KBM-7 (cell line): ENCODE results near the gene SLITRK6.

Source experiments
- DNase-seq: peaks from one replicate; pipeline ENCODE4 v3.0.0-alpha.2; 2015
- in situ Hi-C: fragments of 300-500 bp; cut with MboI; formaldehyde crosslinking; loops from 2 replicates; pipeline ENCODE4 v1.14.3; 2020; ENCODE audit warnings: low sequenced_read_pairs, low pct_unique_long_range_greater_than_20kb, mixed read lengths

The SLITRK6 gene, protein sequence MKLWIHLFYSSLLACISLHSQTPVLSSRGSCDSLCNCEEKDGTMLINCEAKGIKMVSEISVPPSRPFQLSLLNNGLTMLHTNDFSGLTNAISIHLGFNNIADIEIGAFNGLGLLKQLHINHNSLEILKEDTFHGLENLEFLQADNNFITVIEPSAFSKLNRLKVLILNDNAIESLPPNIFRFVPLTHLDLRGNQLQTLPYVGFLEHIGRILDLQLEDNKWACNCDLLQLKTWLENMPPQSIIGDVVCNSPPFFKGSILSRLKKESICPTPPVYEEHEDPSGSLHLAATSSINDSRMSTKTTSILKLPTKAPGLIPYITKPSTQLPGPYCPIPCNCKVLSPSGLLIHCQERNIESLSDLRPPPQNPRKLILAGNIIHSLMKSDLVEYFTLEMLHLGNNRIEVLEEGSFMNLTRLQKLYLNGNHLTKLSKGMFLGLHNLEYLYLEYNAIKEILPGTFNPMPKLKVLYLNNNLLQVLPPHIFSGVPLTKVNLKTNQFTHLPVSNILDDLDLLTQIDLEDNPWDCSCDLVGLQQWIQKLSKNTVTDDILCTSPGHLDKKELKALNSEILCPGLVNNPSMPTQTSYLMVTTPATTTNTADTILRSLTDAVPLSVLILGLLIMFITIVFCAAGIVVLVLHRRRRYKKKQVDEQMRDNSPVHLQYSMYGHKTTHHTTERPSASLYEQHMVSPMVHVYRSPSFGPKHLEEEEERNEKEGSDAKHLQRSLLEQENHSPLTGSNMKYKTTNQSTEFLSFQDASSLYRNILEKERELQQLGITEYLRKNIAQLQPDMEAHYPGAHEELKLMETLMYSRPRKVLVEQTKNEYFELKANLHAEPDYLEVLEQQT

DNA sequence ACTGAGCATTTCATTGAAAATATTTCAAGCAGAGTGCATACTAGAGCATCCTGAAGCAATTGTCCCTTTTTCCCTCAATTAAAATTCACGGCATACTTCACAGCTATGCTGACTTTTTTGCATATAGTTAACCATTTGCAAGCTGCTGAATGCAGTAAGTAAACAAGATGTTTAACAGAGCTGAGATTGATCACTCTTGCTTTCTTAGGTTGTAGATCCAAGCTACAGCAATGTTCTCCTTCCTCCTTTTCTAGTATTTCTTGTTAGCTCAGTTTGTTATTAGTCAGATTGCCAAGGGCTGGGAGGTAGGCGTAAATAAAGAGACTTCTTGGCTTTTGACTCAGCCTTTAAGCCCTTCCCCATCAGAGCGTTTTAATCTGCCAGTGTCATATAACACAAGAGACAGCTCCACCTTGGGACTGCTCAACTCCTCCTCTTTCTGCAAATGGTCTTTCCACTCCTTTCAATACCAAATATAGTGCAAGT lies at the start of gene SLITRK6:
Gene SLITRK6, minus strand, starts transcription at position 323 of the 486 bp plus-strand sequence. CDS start 2,911 bp downstream, outside the sequence.
- in situ Hi-C loops, result no loop called here
- no peak for DNase-seq

DNA sequence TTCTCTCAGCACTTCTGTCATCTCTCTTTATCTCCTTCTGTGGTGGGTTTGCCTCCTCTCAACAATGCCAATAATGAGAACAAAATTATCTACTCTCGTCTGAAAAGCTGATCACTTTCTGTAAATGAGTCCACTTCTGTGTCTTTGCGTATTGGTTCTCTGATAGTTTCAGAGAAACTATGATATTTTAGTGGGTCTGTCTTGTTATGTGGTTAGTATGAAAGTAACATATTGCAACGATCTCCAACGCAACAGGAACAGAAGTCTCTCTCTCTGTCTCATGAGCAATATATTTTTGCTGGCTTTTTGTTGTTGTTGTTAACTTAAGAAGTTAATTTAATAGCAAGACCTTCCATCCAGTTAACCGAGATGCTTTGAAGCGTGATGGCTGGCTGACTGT lies 47.8 kb upstream of the SLITRK6 start:
- in situ Hi-C loops, result no loop called here

DNA sequence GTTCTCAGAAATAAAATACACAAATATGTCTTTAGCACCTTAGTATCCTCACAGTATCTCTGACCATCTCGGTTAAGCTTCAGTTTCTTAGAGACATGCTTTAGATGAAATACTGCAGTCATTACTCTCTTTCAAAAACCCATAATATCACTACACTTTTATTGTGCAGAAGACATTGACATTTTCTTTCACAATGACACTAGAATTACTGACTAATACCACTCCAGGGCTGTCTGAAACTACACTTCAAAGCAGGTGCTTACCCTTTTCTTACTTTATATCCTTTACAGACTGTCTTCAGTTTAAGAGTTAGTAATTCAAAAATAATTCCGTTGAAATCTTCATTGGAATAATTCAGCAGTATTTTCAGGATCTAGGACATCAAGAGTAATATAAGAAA lies 42.2 kb upstream of the SLITRK6 start:
- DNase-seq, result no peak
- in situ Hi-C loops, result no loop called here

More for the DNA sequence above, 47.8 kb upstream of the SLITRK6 start:
- DNase-seq, result no peak

DNA sequence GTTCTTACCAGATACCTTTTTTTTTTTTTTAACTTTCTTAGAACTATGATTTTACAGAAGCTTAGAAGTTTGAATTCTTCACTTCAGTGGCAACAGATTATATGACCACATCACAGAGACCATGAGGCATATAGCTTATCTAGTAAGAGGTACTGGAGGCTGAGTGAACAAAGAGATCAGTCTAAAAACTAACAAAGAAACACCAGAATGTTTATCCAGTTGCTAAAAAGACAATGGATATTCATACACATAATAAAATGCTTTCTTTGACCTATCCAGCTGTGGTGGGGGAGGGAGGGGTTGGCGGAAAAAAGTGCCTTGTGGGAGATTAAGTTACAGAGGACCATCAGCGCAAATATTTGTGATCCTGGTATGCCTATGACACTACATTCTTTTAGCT lies 34.7 kb upstream of the SLITRK6 start:
- no peak for DNase-seq
- in situ Hi-C loops, result no loop called here

DNA sequence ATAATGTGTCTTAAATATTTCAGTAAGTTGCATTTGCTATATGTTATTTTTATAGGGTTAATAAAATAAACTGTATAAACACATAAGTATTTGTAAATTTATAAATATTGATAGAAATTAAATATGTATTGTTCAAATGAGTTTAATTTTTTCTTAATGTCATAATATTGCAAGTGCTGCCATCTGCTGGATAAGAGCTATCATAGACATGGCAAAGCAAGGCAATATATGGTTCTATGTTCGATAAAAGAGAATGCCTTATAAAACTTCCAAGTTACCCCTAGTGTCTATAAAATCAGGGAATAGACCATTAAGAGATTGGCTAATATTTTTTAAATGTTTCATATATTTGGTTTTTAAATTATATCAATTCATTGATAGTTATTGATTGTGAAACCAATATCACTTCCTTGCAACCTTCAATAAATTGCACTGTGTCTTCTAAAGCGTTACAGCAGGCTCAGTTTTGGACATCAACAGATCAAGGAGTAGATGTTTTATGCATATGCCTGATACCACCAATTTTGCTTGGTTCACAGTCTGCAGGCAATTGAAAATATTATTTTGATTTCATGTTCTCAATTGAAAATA lies 29.0 kb upstream of the SLITRK6 start:
- DNase-seq, result no peak
- in situ Hi-C loops, result no loop called here

DNA sequence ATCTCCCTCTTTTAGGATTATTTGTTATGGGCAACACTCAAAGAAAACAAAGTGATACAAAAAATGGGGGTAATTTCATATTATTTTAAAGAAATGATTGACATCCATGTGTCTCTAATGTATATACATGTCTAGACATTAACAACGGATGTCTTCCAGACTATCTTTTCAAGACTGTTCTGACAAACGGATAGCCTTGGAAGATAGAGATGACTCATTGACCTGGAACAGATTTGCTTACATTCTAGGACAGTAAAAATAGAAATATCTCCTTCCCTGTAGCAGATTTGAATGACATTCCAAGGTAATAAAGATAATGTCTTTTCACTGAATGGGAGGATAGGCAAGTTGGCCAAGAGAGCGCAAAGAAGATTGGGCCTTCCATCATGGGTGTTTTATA lies 26.2 kb upstream of the SLITRK6 start:
- no peak for DNase-seq
- in situ Hi-C loops, result no loop called here

DNA sequence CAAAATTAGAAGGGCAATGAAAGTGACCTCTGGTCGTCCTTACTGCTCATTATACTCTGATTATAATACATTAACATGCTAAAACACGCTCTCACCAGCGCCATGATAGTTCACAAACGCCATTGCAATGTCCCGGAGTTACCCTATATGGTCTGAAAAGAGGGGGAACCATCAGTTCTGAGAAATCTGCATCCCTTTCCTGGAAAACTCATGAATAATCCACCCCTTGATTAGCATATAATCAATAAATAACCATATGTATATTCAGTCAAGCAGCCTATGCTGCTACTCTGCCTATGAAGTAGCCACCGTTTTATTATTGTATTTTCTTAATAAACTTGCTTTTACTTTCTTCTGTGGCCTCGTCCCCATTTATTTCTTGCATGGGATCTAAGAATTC lies 24.6 kb upstream of the SLITRK6 start:
- no peak for DNase-seq
- in situ Hi-C loops, result loop anchor here (25.0 kb wide), 1 partner anchor 912 kb away; no protein-coding TSS in a partner anchor

DNA sequence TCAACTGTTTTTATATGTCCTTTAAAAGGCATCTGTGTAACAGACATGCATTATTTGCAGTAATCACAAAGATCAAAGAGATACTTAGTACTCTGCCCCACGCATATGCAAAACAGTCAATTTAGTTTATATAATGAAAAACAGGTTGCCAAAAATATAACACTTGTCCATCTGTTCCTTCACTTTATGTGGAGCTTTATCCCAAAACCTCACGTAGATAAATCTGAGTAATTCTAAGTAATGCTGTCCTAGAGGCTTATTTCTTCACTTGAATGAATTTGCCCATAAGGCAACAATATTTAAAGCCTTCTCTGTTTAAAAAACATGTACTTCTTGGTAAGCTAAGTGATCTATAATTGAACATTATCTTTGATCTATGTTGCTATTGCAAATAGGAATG lies 20.3 kb upstream of the SLITRK6 start:
- no peak for DNase-seq

DNA sequence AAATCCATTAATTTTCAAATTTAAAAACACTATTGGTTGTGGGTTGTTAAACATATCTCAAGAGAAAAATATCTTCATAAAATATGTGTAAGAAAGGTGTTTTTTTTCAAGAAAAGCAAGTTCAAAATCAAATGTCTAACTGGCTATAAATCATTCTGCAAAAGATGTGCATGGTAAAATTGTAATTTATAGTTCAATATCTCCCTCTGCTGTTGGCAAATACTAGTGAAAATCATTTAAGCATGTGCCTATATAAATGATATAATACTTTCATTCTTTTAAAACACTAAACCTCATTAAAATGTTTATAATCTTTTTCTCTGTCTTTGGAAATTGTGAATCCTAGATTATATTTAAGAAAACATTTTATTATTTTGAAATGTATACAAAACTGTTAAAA lies 17.2 kb upstream of the SLITRK6 start:
- in situ Hi-C loops, result loop anchor here (25.0 kb wide), 1 partner anchor 904 kb away; no protein-coding TSS in a partner anchor
- no peak for DNase-seq

More for the DNA sequence above, 20.3 kb upstream of the SLITRK6 start:
- in situ Hi-C loops, result loop anchor here (25.0 kb wide), 1 partner anchor 907 kb away; no protein-coding TSS in a partner anchor

DNA sequence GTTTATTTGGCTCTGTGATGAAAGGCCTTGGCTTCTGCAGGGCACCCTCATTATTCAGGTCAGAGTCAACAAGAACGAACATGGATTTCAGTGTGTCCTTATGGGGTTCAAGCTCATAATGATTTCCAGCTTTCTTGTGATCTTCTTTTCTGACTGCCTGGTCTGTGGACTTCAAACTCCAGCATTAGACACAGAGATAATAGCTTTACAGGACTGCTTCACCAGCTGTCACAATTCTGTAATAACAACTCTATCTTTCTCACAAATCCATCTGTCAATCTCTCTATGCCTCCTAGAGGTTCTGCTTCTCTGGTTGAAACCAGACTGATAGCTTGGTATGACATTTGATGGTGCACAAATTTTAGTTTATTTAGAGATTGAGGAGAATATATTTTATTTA lies 13.1 kb upstream of the SLITRK6 start:
- no peak for DNase-seq
- in situ Hi-C loops, result loop anchor here (25.0 kb wide), 1 partner anchor 900 kb away; no protein-coding TSS in a partner anchor

DNA sequence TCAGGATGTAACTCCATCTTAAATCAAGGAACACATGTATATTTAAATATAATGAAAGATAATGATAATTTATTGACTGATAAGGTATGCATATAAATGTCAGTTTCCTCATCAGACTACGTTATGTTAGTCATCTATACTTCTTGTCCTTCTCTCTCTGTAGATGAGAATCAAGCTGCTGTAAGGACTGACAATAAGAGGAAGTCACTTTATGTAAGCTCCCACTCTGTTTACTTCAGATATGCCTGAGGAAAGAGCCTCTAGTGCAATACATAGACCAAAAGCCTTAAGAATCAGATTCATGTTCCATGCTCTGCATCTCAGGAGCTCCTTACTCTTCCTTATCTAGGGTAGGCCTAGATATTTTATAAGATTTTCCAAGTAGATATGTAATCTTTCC lies 9.6 kb upstream of the SLITRK6 start:
- in situ Hi-C loops, result loop anchor here (25.0 kb wide), 1 partner anchor 897 kb away; no protein-coding TSS in a partner anchor
- no peak for DNase-seq

DNA sequence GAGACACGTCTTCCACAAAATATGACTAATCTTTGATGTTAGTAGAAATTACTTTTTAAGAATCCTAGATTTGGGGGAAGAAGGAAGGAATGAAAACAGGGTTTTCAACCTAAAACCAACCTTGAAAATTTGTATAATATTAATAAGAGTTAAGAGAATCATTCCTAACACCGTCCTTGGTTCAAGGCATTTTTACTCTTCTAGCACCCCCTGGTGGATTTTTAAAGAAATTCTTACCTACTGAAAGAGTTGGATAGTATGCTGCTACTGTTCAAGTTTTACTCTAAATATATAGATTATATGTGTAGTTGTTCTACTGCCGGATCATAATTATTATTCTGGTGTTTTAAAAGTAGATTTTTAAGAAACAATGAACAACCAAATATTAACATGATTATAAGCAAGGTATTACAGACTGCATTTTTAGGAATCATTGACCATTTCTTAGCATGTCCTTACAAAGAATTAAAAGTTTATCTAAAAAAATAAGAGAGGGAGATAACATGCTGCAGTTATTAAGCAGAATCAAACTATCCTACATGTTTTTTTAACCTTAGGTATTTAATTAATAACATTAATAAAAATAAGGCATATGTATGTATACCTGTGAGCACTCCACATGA lies 7.4 kb upstream of the SLITRK6 start:
- in situ Hi-C loops, result loop anchor here (25.0 kb wide), 1 partner anchor 894 kb away; no protein-coding TSS in a partner anchor
- peak; percentile 39 for DNase-seq

DNA sequence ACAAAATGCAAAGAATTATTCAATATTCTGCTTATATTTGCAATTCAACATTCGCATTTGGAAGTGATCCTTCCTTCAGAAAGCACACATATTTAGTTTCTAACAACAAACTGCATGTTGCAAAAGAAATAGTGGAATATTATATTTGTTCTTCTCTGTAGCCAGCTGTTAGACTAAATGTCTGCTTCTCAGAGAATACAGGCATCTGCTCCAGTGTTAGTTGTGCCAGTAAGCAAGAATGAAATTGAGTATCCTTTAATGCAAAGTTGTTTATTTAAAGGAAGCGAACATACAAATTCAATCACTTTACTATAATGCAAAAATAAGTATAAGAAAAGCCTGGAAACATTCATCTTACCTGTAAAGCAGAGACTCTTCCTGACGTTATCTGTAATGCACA lies 663 bp downstream of the SLITRK6 start:
- in situ Hi-C loops, result no loop called here
- DNase-seq, result no peak

DNA sequence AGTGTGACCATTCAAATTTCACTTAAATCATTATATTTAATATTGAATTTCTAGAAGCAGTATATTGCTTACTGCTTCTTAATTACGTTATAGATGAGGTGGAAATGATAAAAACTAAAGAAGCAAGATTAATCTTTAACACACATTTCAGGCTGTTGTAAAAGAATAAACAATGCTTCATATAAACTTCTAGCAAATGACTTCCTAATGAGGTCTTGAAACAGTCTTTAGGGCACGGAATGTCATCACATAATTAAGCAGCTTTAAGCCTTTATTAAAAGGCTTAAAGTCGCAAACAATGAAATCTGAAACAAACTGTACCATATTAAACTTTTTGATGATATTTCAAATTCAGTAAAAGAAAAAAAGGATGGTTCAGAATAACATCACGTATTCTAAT lies 1.9 kb downstream of the SLITRK6 start:
- DNase-seq, result no peak
- in situ Hi-C loops, result no loop called here

DNA sequence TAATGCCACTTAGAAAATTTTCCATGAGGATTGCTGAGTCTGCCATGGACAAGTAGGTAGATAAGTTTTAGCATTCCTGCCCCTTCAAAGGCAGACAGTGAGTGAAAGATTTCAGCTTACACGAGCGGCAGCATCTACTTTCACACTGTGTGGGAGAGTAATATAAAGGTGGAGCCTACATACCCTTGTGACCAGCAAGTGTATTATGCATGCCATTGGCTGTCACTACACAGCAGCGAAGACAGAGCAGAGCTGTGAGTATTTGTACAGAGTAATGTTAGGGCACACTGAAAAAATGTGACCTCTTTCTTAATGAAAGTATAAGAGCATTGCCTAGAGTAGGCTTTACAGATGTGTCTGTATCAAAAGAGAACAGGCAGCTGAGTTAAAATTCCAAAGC lies 14.0 kb downstream of the SLITRK6 start:
- in situ Hi-C loops, result no loop called here
- no peak for DNase-seq

DNA sequence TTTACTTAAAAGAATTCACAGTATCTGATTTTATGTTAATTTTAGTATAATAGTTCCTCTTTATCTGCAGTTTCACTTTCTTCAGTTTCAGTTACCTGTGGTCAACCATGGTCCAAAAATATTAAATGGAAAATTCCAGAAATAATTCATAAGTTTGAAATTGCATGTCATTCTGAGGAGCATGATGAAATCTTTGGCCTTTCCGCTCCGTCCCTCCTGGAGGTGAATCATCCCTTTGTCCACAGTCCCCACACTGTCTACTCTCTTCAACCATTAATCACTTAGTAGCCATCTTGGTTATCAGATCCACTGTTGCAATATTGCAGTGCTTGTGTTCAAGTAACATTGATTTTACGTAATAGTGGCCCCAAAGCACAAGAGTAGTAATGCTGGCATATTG lies 26.9 kb downstream of the SLITRK6 start:
- DNase-seq, result no peak
- in situ Hi-C loops, result no loop called here

DNA sequence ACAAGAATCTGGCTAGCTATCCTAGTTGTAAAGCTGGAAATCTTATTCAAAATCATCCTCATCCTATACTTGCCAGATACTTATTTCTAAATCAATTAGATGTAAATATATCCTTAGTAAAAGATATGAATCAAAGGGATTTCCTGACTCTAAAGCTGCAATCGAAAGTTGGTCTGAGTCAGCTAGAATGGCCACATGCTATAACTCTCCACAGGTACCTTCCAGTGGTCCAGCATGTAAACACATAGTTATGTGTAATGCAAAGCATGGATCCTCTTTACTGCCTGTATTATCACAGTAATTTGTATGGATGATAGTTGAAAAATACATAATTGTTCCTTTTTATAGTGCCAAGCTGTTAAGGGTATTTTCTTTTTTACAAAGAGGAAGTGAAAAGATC lies 27.4 kb downstream of the SLITRK6 start:
- DNase-seq, result no peak
- in situ Hi-C loops, result no loop called here

DNA sequence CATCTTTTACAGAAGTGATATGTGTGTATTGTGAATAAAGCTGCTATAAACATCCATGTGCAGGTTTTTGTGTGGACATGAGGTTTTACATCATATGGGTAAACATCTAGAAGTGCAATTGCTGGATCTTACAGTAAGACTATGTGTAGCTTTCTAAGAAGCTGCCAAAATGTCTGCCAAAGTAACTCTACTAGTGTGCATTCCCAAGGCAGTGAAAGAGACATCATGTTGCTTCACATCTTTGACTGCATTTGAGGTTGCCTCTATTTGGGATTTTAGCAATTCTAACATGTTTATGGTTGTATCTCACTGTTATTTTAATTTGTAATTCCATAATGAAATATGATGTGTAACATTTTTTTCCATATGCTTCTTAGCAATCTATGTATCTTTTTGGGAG lies 30.3 kb downstream of the SLITRK6 start:
- in situ Hi-C loops, result no loop called here

DNA sequence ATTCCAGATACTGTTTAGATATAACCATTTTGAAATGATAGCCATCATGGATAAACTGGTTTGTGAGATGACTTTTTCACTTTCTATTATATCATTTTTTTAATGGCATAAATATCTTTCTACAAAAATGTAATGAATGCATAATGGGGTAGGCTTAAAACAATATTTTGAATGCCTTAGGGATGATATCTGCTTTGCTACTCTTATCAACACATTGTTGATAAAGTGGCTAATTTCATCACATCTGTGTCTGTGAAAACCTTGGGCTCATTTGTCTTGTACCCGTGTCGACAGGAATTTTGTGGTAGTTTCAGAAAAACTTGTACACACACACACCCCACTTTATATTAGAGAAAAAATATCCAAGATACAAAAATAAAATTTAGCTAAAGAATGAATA lies 44.1 kb downstream of the SLITRK6 start:
- in situ Hi-C loops, result no loop called here
- no peak for DNase-seq

More for the DNA sequence above, 30.3 kb downstream of the SLITRK6 start:
- no peak for DNase-seq
